Panc1 (cell line): ENCODE data around the gene GPATCH8. TPM values are rescaled to one million over a fixed set of nuclear protein-coding genes. Genes with fewer than 3 reads are reported as not detected.

Source experiments
- ATAC-seq: fragments of 200-7000 bp; cut with Tn5 transposase; 2 replicates; pipeline ENCODE4 v1.9.1; 2020; ENCODE audit warnings: mild to moderate bottlenecking, moderate library complexity
- BruUV-seq: library from RNA; stranded (reverse); fragments of 400-500 nt; replicated peaks from 2 replicates; lab custom pipeline; 2021; lab: Mats Ljungman, UMichigan
- CTCF ChIA-PET: fragments of 300-600 bp; sonication (Branson Sonifier 250); formaldehyde crosslinking; loops from one replicate; lab custom pipeline; 2022; ENCODE audit warnings: antibody characterized with exemption; lab: Charles Lee
- POLR2A ChIA-PET: fragments of 300-600 bp; sonication (Branson Sonifier 250); formaldehyde crosslinking; loops from one replicate; lab custom pipeline; 2022; ENCODE audit warnings: antibody characterized with exemption; lab: Charles Lee
- DNase-seq: peaks from one replicate; pipeline ENCODE4 v3.0.0-alpha.2; 2010; ENCODE audit warnings: low read depth, low spot score
- H3K27ac ChIP-seq: 2 replicates; pipeline ENCODE4 v1.5.1; 2011; ENCODE audit warnings: mild to moderate bottlenecking, low read length, inconsistent platforms
- H3K27me3 ChIP-seq: fragments of 200-500 bp; sonication (Bioruptor generic); 2 replicates; pipeline ENCODE4 v1.6.0; 2014; ENCODE audit warnings: low read length, inconsistent platforms; ENCODE audit not compliant: control insufficient read depth, insufficient read depth
- H3K36me3 ChIP-seq: fragments of 200-500 bp; sonication (Bioruptor generic); 2 replicates; pipeline ENCODE4 v1.5.1; 2014; ENCODE audit warnings: inconsistent platforms, mild to moderate bottlenecking, low read length, moderate library complexity; ENCODE audit not compliant: control insufficient read depth, insufficient read depth
- H3K4me1 ChIP-seq: 2 replicates; pipeline ENCODE4 v1.5.1; 2011; ENCODE audit warnings: inconsistent platforms, mild to moderate bottlenecking, low read length, moderate library complexity; ENCODE audit not compliant: control insufficient read depth, insufficient read depth
- H3K4me3 ChIP-seq, 2 experiments: 2 replicates each; pipeline ENCODE4 v1.5.1; 2011 to 2012; ENCODE audit warnings: low read depth in 2 of 2, low read length in 2 of 2, mild to moderate bottlenecking in 2 of 2, inconsistent platforms in 1 of 2, moderate library complexity in 1 of 2
- H3K9me3 ChIP-seq: fragments of 200-500 bp; sonication (Bioruptor generic); 2 replicates; pipeline ENCODE4 v1.5.1; 2014; ENCODE audit warnings: low read depth, mild to moderate bottlenecking, inconsistent platforms, low read length, moderate library complexity; ENCODE audit not compliant: control insufficient read depth, insufficient read depth
- CTCF ChIP-seq: fragments of 450-650 bp; IDR thresholded peaks from 2 replicates; pipeline ENCODE4 v1.5.1; 2017; ENCODE audit warnings: mild to moderate bottlenecking
- POLR2AphosphoS5 ChIP-seq: IDR thresholded peaks from 2 replicates; pipeline ENCODE4 v1.6.1; 2012; ENCODE audit warnings: mild to moderate bottlenecking, low read depth, low read length, moderate library complexity
- REST ChIP-seq, 2 experiments: IDR thresholded peaks; 2 replicates each; pipeline ENCODE4 v1.6.1; 2011 to 2012; ENCODE audit warnings: low read depth in 2 of 2, control low read depth in 1 of 2, low read length in 1 of 2, mild to moderate bottlenecking in 1 of 2, moderate library complexity in 1 of 2; ENCODE audit not compliant: insufficient read depth in 1 of 2
- SIN3A ChIP-seq: IDR thresholded peaks from 2 replicates; pipeline ENCODE4 v1.6.1; 2012; ENCODE audit warnings: low read depth, mild to moderate bottlenecking, low read length, moderate library complexity, borderline replicate concordance; ENCODE audit not compliant: insufficient read depth
- TCF7L2 ChIP-seq: IDR thresholded peaks from 2 replicates; pipeline ENCODE4 v1.6.1; 2011; ENCODE audit warnings: mild to moderate bottlenecking, low read depth, low read length, inconsistent platforms
- in situ Hi-C: cut with HindIII; loops from 2 replicates; pipeline ENCODE4 v1.10.0; 2016; ENCODE audit warnings: low sequenced_read_pairs, low pct_unique_long_range_greater_than_20kb
- intact Hi-C: fragments of 100-400 bp; cut with micrococcal nuclease; formaldehyde crosslinking; loops from one replicate; pipeline ENCODE4 v1.10.0; 2022; ENCODE audit not compliant: unreplicated experiment
- total RNA-seq: library from RNA; stranded (reverse); gene quantifications from one replicate; pipeline ENCODE4 v1.2.1, GENCODE V29; 2021; ENCODE audit not compliant: unreplicated experiment

The GPATCH8 gene
- total RNA-seq, 1 experiment from 2014 or later, result 30.8 TPM

- BruUV-seq, result no TSS peak
- ChIA-PET CTCF (interaction anchor here (0.6 kb wide), 1 partner anchor 349 kb away, joined by 4 read pairs; no protein-coding TSS in a partner anchor), POLR2A (no interaction called here)
- ATAC-seq, result 0 out of 2 replicates have a peak, but pooled peaks have one; percentile 52
- Histone ChIP-seq H3K4me1 (no peaks in the 10 kb centered on the region), H3K27me3 (no peaks in the 10 kb centered on the region), H3K36me3 (no peaks in the 10 kb centered on the region), H3K27ac (no peak overlapping the region), H3K9me3 (no peaks in the 10 kb centered on the region), H3K4me3 (no peak overlapping the region)
- TF ChIP-seq SIN3A (no peak), REST (IDR thresholded peaks at IDR 0.05; ENCODE audit: insufficient read depth in 1 of 2, low read depth in 2 of 2, low read length in 1 of 2) (no peak), POLR2AphosphoS5 (no peak), TCF7L2 (no peak), CTCF (no peak)
- intact Hi-C loops, result no loop called here
- in situ Hi-C loops, result no loop called here
- DNase-seq, result no peak
Measured at GRCh38 chr17:44375196-44376017, 127.8 kb downstream of the GPATCH8 start.

- intact Hi-C loops, result no loop called here
- ATAC-seq, result no peak; the same call in 1 of the 2 replicates
- Histone ChIP-seq H3K9me3 (no peaks in the 10 kb centered on the region), H3K4me1 (no peaks in the 10 kb centered on the region), H3K27me3 (no peaks in the 10 kb centered on the region), H3K4me3 (no peak overlapping the region), H3K36me3 (no peaks in the 10 kb centered on the region), H3K27ac (no peak overlapping the region)
- ChIA-PET CTCF (no interaction called here), POLR2A (no interaction called here)
- no peak for TF ChIP-seq REST (IDR thresholded peaks at IDR 0.05; ENCODE audit: insufficient read depth in 1 of 2, low read depth in 2 of 2, low read length in 1 of 2)
- no peak for TF ChIP-seq POLR2AphosphoS5
- TF ChIP-seq CTCF, result no peak
- TF ChIP-seq SIN3A, result no peak
- TF ChIP-seq TCF7L2, result no peak
- no peak for DNase-seq
- in situ Hi-C loops, result no loop called here
- no TSS peak for BruUV-seq
Measured at GRCh38 chr17:44374306-44375195, 128.7 kb downstream of the GPATCH8 start.
